ENCODE results near the gene TBCC. TPM values are rescaled to one million over a fixed set of nuclear protein-coding genes. Genes with fewer than 3 reads are reported as not detected.

TBCC gene
- total and polyA plus RNA-seq, 10 of the 15 experiments (the other 5 are each of a cell fraction or from before 2014, with no cell fraction given): 2.5 to 41.9 (median 20.3) TPM

DNA sequence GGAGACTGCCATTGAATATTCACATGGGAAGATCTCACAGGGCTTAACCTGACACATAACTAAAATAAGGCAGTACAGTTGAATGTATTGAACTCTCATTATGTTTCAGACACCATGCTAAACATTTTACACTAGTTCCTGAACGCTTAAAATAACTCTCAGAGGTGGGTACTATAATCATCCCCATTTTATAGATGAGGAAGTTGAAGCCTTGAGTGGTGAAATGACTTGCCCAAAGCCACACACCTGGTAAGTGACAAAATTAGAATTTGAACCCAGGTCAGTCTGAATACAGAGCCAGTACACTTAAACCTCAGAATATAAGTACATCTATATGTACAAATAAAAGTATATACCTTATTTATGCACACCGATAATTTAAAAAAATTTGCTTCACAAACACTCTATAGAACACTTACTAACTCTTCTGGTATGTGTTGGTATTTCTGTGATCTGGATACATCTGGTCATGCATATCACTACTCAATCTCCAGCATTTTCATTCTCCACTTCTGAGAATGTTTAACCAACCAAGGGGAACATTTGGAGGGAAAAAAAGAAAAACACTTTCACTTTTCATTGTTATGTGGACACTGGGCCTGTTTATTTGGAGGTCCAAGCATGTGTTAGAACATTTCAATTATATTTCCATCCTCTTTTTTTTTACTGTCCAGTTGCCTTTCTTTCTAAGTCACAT lies 31.4 kb upstream of the TBCC start (continued):
- TF ChIP-seq, protein P1, sequence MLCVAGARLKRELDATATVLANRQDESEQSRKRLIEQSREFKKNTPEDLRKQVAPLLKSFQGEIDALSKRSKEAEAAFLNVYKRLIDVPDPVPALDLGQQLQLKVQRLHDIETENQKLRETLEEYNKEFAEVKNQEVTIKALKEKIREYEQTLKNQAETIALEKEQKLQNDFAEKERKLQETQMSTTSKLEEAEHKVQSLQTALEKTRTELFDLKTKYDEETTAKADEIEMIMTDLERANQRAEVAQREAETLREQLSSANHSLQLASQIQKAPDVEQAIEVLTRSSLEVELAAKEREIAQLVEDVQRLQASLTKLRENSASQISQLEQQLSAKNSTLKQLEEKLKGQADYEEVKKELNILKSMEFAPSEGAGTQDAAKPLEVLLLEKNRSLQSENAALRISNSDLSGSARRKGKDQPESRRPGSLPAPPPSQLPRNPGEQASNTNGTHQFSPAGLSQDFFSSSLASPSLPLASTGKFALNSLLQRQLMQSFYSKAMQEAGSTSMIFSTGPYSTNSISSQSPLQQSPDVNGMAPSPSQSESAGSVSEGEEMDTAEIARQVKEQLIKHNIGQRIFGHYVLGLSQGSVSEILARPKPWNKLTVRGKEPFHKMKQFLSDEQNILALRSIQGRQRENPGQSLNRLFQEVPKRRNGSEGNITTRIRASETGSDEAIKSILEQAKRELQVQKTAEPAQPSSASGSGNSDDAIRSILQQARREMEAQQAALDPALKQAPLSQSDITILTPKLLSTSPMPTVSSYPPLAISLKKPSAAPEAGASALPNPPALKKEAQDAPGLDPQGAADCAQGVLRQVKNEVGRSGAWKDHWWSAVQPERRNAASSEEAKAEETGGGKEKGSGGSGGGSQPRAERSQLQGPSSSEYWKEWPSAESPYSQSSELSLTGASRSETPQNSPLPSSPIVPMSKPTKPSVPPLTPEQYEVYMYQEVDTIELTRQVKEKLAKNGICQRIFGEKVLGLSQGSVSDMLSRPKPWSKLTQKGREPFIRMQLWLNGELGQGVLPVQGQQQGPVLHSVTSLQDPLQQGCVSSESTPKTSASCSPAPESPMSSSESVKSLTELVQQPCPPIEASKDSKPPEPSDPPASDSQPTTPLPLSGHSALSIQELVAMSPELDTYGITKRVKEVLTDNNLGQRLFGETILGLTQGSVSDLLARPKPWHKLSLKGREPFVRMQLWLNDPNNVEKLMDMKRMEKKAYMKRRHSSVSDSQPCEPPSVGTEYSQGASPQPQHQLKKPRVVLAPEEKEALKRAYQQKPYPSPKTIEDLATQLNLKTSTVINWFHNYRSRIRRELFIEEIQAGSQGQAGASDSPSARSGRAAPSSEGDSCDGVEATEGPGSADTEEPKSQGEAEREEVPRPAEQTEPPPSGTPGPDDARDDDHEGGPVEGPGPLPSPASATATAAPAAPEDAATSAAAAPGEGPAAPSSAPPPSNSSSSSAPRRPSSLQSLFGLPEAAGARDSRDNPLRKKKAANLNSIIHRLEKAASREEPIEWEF (IDR thresholded peaks at IDR 0.05; ENCODE audit: insufficient replicate concordance, low read depth, low read length): no peak
- TF ChIP-seq EGR1 (IDR thresholded peaks at IDR 0.05; ENCODE audit: borderline replicate concordance in 1 of 2, low read depth in 2 of 2, low read length in 2 of 2): no peak
- peak; percentile 70; the same call in 1 of the 2 replicates for TF ChIP-seq TCF3 (IDR thresholded peaks at IDR 0.05; ENCODE audit: borderline replicate concordance, insufficient read depth, low read depth, low read length)
- no peak for TF ChIP-seq TARDBP (IDR thresholded peaks at IDR 0.05; ENCODE audit: borderline replicate concordance)
- TF ChIP-seq CBX5 (IDR thresholded peaks at IDR 0.05; ENCODE audit: low read depth): 0 out of 2 replicates have a peak, but pooled peaks have one; percentile 35
- TF ChIP-seq ETV6 (conservative IDR thresholded peaks at IDR 0.05 in 1 of 2, IDR thresholded peaks at IDR 0.05 in 1 of 2; ENCODE audit: borderline replicate concordance in 1 of 2, low read depth in 1 of 2): peak in 1 of 2 experiments; percentile 60; a peak in 1 of 4 replicates
- no peak for TF ChIP-seq CHD2 (IDR thresholded peaks at IDR 0.05; ENCODE audit: borderline replicate concordance, low read depth, low read length)
- TF ChIP-seq, protein P2, sequence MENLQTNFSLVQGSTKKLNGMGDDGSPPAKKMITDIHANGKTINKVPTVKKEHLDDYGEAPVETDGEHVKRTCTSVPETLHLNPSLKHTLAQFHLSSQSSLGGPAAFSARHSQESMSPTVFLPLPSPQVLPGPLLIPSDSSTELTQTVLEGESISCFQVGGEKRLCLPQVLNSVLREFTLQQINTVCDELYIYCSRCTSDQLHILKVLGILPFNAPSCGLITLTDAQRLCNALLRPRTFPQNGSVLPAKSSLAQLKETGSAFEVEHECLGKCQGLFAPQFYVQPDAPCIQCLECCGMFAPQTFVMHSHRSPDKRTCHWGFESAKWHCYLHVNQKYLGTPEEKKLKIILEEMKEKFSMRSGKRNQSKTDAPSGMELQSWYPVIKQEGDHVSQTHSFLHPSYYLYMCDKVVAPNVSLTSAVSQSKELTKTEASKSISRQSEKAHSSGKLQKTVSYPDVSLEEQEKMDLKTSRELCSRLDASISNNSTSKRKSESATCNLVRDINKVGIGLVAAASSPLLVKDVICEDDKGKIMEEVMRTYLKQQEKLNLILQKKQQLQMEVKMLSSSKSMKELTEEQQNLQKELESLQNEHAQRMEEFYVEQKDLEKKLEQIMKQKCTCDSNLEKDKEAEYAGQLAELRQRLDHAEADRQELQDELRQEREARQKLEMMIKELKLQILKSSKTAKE (IDR thresholded peaks at IDR 0.05; ENCODE audit: low read depth, poor library complexity, severe bottlenecking): peak; percentile 49
- TF ChIP-seq, protein P3, sequence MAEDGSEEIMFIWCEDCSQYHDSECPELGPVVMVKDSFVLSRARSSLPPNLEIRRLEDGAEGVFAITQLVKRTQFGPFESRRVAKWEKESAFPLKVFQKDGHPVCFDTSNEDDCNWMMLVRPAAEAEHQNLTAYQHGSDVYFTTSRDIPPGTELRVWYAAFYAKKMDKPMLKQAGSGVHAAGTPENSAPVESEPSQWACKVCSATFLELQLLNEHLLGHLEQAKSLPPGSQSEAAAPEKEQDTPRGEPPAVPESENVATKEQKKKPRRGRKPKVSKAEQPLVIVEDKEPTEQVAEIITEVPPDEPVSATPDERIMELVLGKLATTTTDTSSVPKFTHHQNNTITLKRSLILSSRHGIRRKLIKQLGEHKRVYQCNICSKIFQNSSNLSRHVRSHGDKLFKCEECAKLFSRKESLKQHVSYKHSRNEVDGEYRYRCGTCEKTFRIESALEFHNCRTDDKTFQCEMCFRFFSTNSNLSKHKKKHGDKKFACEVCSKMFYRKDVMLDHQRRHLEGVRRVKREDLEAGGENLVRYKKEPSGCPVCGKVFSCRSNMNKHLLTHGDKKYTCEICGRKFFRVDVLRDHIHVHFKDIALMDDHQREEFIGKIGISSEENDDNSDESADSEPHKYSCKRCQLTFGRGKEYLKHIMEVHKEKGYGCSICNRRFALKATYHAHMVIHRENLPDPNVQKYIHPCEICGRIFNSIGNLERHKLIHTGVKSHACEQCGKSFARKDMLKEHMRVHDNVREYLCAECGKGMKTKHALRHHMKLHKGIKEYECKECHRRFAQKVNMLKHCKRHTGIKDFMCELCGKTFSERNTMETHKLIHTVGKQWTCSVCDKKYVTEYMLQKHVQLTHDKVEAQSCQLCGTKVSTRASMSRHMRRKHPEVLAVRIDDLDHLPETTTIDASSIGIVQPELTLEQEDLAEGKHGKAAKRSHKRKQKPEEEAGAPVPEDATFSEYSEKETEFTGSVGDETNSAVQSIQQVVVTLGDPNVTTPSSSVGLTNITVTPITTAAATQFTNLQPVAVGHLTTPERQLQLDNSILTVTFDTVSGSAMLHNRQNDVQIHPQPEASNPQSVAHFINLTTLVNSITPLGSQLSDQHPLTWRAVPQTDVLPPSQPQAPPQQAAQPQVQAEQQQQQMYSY (CRISPR knock-in tag; IDR thresholded peaks at IDR 0.05): no peak
- TF ChIP-seq SUPT20H (IDR thresholded peaks at IDR 0.05; ENCODE audit: borderline replicate concordance, control insufficient read depth, low read depth, low read length): no peak
- peak; percentile 89; the same call in 1 of the 2 replicates for TF ChIP-seq MTA3 (IDR thresholded peaks at IDR 0.05; ENCODE audit: borderline replicate concordance, low read length)
- peak; percentile 42 to 71; a peak in 2 of 4 replicates for TF ChIP-seq IKZF2 (IDR thresholded peaks at IDR 0.05)
- TF ChIP-seq, protein P4, sequence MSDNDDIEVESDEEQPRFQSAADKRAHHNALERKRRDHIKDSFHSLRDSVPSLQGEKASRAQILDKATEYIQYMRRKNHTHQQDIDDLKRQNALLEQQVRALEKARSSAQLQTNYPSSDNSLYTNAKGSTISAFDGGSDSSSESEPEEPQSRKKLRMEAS (IDR thresholded peaks at IDR 0.05; ENCODE audit: low read depth, low read length): no peak
- no peak for TF ChIP-seq NFYB (IDR thresholded peaks at IDR 0.05; ENCODE audit: insufficient read depth, low read depth, low read length)
